Transverse colon (tissue), 4 donors: Measurements from ENCODE around the gene RHBDL1.

ENCODE experiments used
- EP300 ChIP-seq: sonication (generic); formaldehyde crosslinking; IDR thresholded peaks from one replicate; pipeline ENCODE4 v1.6.1; 2017; ENCODE audit warnings: antibody characterized with exemption, low read depth
- POLR2A ChIP-seq: fragments of 450-650 bp; IDR thresholded peaks from one replicate; pipeline ENCODE4 v1.6.1; 2016; ENCODE audit warnings: antibody characterized with exemption, mild to moderate bottlenecking, moderate library complexity
- POLR2AphosphoS5 ChIP-seq, 3 donors: sonication (generic); formaldehyde crosslinking; IDR thresholded peaks; one replicate each; pipeline ENCODE4 v1.6.1; 2016; ENCODE audit warnings: antibody characterized with exemption in 3 of 3
- TF ChIP-seq, protein P1 (sequence below), 5 experiments: fragments of 200-600 bp in 3 of 5; fragments of 450-650 bp in 2 of 5; sonication (generic) in 3 of 5; IDR thresholded peaks; 1 replicate in 2 of 5; 2 replicates in 3 of 5; pipeline ENCODE4 v1.5.1; 2016 to 2017; ENCODE audit warnings: antibody characterized with exemption in 5 of 5, inconsistent platforms in 3 of 5, mild to moderate bottlenecking in 2 of 5, moderate library complexity in 1 of 5

DNA sequence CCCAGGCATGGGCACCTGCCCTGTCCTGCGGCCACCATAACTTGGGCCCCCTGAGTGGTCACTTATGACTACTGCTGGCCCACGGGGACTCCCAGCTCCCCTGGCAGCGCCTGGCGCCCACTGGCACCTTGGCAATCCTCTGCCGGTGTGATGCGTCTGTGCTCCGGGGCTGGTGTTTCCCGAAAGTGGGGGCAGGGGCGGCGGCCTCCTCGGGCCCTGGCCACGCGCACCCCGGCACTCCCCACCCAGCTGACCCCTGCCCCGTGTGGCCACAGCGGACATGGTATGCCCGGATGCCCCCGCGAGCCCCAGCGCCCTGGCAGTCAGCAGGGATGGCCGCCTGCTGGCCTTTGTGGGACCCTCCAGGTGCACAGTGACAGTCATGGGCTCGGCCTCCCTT lies 18.0 kb upstream of the RHBDL1 start:
- TF ChIP-seq, protein P1, sequence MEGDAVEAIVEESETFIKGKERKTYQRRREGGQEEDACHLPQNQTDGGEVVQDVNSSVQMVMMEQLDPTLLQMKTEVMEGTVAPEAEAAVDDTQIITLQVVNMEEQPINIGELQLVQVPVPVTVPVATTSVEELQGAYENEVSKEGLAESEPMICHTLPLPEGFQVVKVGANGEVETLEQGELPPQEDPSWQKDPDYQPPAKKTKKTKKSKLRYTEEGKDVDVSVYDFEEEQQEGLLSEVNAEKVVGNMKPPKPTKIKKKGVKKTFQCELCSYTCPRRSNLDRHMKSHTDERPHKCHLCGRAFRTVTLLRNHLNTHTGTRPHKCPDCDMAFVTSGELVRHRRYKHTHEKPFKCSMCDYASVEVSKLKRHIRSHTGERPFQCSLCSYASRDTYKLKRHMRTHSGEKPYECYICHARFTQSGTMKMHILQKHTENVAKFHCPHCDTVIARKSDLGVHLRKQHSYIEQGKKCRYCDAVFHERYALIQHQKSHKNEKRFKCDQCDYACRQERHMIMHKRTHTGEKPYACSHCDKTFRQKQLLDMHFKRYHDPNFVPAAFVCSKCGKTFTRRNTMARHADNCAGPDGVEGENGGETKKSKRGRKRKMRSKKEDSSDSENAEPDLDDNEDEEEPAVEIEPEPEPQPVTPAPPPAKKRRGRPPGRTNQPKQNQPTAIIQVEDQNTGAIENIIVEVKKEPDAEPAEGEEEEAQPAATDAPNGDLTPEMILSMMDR (IDR thresholded peaks at IDR 0.05): no peak
- no peak for TF ChIP-seq POLR2A
- no peak for TF ChIP-seq POLR2AphosphoS5 (IDR thresholded peaks at IDR 0.05)
- TF ChIP-seq EP300: no peak
